GM18526 (cell line): ENCODE results near the gene GRK2.

Experiments used
- POLR2A ChIP-seq: IDR thresholded peaks from 3 replicates; pipeline ENCODE4 v1.6.1; 2011; ENCODE audit not compliant: insufficient read length; ENCODE audit errors: extremely low read depth

The GRK2 gene

GRCh38 chr11:67274768-67275605 is 8.7 kb downstream of the GRK2 start:
- TF ChIP-seq POLR2A: no peak

GRCh38 chr11:67275606-67276409 is 9.5 kb downstream of the GRK2 start:
- TF ChIP-seq POLR2A: no peak

- TF ChIP-seq POLR2A: no peak
These were observed 10.5 kb downstream of the GRK2 start for GRCh38 chr11:67276781-67277230.

GRCh38 chr11:67277231-67277961 is 11.1 kb downstream of the GRK2 start:
- TF ChIP-seq POLR2A: peak; percentile 55

- TF ChIP-seq POLR2A: no peak
These were observed 12.1 kb downstream of the GRK2 start for GRCh38 chr11:67278135-67278938.

- no peak for TF ChIP-seq POLR2A
These were observed 12.8 kb downstream of the GRK2 start for GRCh38 chr11:67278939-67279588.

GRCh38 chr11:67279589-67280340 is 13.5 kb downstream of the GRK2 start:
- TF ChIP-seq POLR2A: no peak

- no peak for TF ChIP-seq POLR2A
These were observed 14.1 kb downstream of the GRK2 start for GRCh38 chr11:67280341-67280787.

- TF ChIP-seq POLR2A: no peak
These were observed 14.7 kb downstream of the GRK2 start for GRCh38 chr11:67280788-67281551.

- no peak for TF ChIP-seq POLR2A
These were observed 15.4 kb downstream of the GRK2 start for GRCh38 chr11:67281552-67282150.

- TF ChIP-seq POLR2A: no peak
These were observed 16.0 kb downstream of the GRK2 start for GRCh38 chr11:67282155-67282875.

- TF ChIP-seq POLR2A: no peak
These were observed 16.7 kb downstream of the GRK2 start for GRCh38 chr11:67282876-67283371.
